ENCODE data around the gene GJD2. TPM values are rescaled to one million over a fixed set of nuclear protein-coding genes. Genes with fewer than 3 reads are reported as not detected.

Gene GJD2
- polyA plus RNA-seq, 3 donors: not detected

- H2AFZ ChIP-seq (ENCODE audit: insufficient read depth, low read depth, low read length, poor library complexity, severe bottlenecking): no peak overlapping the region
- H3K9ac ChIP-seq (ENCODE audit: insufficient read depth, low read length, poor library complexity, severe bottlenecking): no peak overlapping the region
- no peak overlapping the region for H3K27ac ChIP-seq (ENCODE audit: low read depth in 1 of 2, low read length in 2 of 2)
- H4K20me1 ChIP-seq (ENCODE audit: insufficient read depth, low read length): no peaks in the 10 kb centered on the region
- peaks cover 0 to 6% (median 2%) of the 10 kb centered on the region in 7 donors for H3K9me3 Mint-ChIP-seq
- H3K27ac Mint-ChIP-seq: no peak overlapping the region
- H3K4me3 Mint-ChIP-seq: no peak overlapping the region
- H3K27me3 Mint-ChIP-seq (ENCODE audit: low read depth in 3 of 3): peaks cover 16 to 20% (median 17%) of the 10 kb centered on the region in 3 donors
- no peaks in the 10 kb centered on the region for H3K36me3 Mint-ChIP-seq
- H3K27me3 ChIP-seq (ENCODE audit: control insufficient read depth in 2 of 2, insufficient read depth in 2 of 2, low read length in 2 of 2): peaks cover 6 to 12% of the 10 kb centered on the region in 2 donors
- H3K4me3 ChIP-seq (replicated peaks in 1 of 3; ENCODE audit: low read depth in 2 of 3, low read length in 3 of 3): no peak overlapping the region
- no peaks in the 10 kb centered on the region for H3K9me3 ChIP-seq (replicated peaks in 1 of 2; ENCODE audit: control insufficient read depth in 1 of 2, insufficient read depth in 1 of 2, low read length in 2 of 2)
- no CpG with 5 or more reads among the region's 7 CpGs for WGBS (ENCODE audit: insufficient coverage)
- no peaks in the 10 kb centered on the region for H3K4me1 ChIP-seq (ENCODE audit: control insufficient read depth in 1 of 2, insufficient read depth in 2 of 2, low read length in 2 of 2)
- no peaks in the 10 kb centered on the region for H3K4me1 Mint-ChIP-seq
- H3K4me2 ChIP-seq (replicated peaks; ENCODE audit: extremely low read depth, low read length, poor library complexity, severe bottlenecking): no peak overlapping the region
- no peak for TF ChIP-seq CTCF (IDR thresholded peaks at IDR 0.05)
- no peaks in the 10 kb centered on the region for H3K36me3 ChIP-seq (replicated peaks in 1 of 2; ENCODE audit: control insufficient read depth in 1 of 2, insufficient read depth in 2 of 2, low read length in 2 of 2)
- no peaks in the 10 kb centered on the region for H3K79me2 ChIP-seq (ENCODE audit: insufficient read depth, low read length)
- intact Hi-C loops (cut with micrococcal nuclease): no loop called here
- no peak for DNase-seq
These were observed 34.5 kb upstream of the GJD2 start for GRCh38 chr15:34789326-34789725.

GRCh38 chr15:34786206-34786605 lies 31.4 kb upstream of the GJD2 start:
- no peak overlapping the region for H3K9ac ChIP-seq (ENCODE audit: insufficient read depth, low read length, poor library complexity, severe bottlenecking)
- no peak overlapping the region for H2AFZ ChIP-seq (ENCODE audit: insufficient read depth, low read depth, low read length, poor library complexity, severe bottlenecking)
- no peak for TF ChIP-seq CTCF (IDR thresholded peaks at IDR 0.05)
- intact Hi-C loops (cut with micrococcal nuclease): no loop called here
- H3K4me1 ChIP-seq (ENCODE audit: control insufficient read depth in 1 of 2, insufficient read depth in 2 of 2, low read length in 2 of 2): no peaks in the 10 kb centered on the region
- no peaks in the 10 kb centered on the region for H4K20me1 ChIP-seq (ENCODE audit: insufficient read depth, low read length)
- Mint-ChIP-seq H3K4me1 (no peaks in the 10 kb centered on the region), H3K27ac (no peak overlapping the region), H3K27me3 (ENCODE audit: low read depth in 3 of 3) (peaks cover 2 to 9% (median 6%) of the 10 kb centered on the region in 3 donors), H3K4me3 (no peak overlapping the region), H3K36me3 (no peaks in the 10 kb centered on the region), H3K9me3 (peaks cover 0 to 7% (median 4%) of the 10 kb centered on the region in 7 donors)
- DNase-seq: no peak
- H3K4me2 ChIP-seq (replicated peaks; ENCODE audit: extremely low read depth, low read length, poor library complexity, severe bottlenecking): no peak overlapping the region
- H3K27me3 ChIP-seq (ENCODE audit: control insufficient read depth in 2 of 2, insufficient read depth in 2 of 2, low read length in 2 of 2): no peaks in the 10 kb centered on the region
- no peak overlapping the region for H3K27ac ChIP-seq (ENCODE audit: low read depth in 1 of 2, low read length in 2 of 2)
- 100% methylated on average over 1 of the region's 2 CpGs for WGBS (ENCODE audit: insufficient coverage)
- no peak overlapping the region for H3K4me3 ChIP-seq (replicated peaks in 1 of 3; ENCODE audit: low read depth in 2 of 3, low read length in 3 of 3)
- no peaks in the 10 kb centered on the region for H3K9me3 ChIP-seq (replicated peaks in 1 of 2; ENCODE audit: control insufficient read depth in 1 of 2, insufficient read depth in 1 of 2, low read length in 2 of 2)
- H3K36me3 ChIP-seq (replicated peaks in 1 of 2; ENCODE audit: control insufficient read depth in 1 of 2, insufficient read depth in 2 of 2, low read length in 2 of 2): no peaks in the 10 kb centered on the region
- H3K79me2 ChIP-seq (ENCODE audit: insufficient read depth, low read length): no peaks in the 10 kb centered on the region

All from CD14-positive monocyte (primary cell).